ENCODE results near the gene NPR2.

DNA sequence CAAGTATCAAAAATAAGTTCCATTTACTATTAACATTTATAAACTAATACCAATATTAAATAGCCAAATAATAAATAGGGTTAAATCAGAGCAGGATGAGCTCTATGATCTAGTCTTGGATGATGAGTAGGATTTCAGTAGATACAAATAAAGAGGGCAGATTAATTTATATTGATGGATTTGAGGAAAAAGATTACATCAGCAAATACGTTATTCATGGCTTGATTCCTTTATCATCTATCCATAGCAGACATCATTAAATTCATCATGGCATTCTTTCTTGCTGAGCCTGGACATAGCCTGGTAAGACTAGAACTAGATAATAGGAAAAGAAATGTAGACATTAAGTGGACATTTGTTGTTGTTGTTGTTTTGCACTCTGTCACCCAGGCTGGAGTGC lies 23.9 kb upstream of the NPR2 start:
- TF ChIP-seq, protein P1, sequence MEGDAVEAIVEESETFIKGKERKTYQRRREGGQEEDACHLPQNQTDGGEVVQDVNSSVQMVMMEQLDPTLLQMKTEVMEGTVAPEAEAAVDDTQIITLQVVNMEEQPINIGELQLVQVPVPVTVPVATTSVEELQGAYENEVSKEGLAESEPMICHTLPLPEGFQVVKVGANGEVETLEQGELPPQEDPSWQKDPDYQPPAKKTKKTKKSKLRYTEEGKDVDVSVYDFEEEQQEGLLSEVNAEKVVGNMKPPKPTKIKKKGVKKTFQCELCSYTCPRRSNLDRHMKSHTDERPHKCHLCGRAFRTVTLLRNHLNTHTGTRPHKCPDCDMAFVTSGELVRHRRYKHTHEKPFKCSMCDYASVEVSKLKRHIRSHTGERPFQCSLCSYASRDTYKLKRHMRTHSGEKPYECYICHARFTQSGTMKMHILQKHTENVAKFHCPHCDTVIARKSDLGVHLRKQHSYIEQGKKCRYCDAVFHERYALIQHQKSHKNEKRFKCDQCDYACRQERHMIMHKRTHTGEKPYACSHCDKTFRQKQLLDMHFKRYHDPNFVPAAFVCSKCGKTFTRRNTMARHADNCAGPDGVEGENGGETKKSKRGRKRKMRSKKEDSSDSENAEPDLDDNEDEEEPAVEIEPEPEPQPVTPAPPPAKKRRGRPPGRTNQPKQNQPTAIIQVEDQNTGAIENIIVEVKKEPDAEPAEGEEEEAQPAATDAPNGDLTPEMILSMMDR (IDR thresholded peaks at IDR 0.05) = no peak
- TF ChIP-seq EP300 (IDR thresholded peaks at IDR 0.05) (no peak), POLR2A (IDR thresholded peaks at IDR 0.05) (no peak)
